HG02759 (cell line): ENCODE data around the gene TRANK1.
A peak's percentile ranks its signal among the peaks of the same experiment; 100 is the strongest.
"Not testable (repeated sequence)": the region's sequence is repeated elsewhere in the genome, so short reads cannot be mapped to it uniquely, and the experiment has no call there.

Source experiments
- ATAC-seq: cut with Tn5 transposase; IDR thresholded peaks from one replicate; pipeline ENCODE4 v1.9.1; 2021; ENCODE audit warnings: mild to moderate bottlenecking, moderate library complexity; ENCODE audit not compliant: unreplicated experiment

The TRANK1 gene

GRCh38 chr3:36894914-36895313, 49.9 kb downstream of the TRANK1 start:
- ATAC-seq = no peak

DNA sequence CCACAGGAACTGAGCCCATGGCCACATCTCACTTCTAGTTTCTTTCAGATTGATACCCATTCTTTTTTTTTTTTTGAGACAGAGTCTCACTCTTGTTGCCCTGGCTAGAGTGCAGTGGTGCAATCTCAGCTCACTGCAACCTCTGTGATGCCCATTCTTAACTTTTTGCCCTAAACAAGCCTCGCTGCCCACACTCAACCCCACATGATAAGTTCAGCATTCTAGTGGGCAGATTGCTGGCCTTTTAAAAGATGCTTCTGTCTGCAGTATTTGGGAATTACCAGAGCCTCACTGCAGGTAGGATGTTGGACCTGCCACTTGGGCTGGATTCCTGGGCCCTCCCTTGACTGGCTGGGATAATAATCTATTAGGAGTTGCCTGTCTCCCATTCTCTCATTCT, 51.0 kb downstream of the TRANK1 start:
- peak; percentile 3 for ATAC-seq

GRCh38 chr3:36893137-36893557, 51.7 kb downstream of the TRANK1 start:
- ATAC-seq = peak; percentile 44

DNA sequence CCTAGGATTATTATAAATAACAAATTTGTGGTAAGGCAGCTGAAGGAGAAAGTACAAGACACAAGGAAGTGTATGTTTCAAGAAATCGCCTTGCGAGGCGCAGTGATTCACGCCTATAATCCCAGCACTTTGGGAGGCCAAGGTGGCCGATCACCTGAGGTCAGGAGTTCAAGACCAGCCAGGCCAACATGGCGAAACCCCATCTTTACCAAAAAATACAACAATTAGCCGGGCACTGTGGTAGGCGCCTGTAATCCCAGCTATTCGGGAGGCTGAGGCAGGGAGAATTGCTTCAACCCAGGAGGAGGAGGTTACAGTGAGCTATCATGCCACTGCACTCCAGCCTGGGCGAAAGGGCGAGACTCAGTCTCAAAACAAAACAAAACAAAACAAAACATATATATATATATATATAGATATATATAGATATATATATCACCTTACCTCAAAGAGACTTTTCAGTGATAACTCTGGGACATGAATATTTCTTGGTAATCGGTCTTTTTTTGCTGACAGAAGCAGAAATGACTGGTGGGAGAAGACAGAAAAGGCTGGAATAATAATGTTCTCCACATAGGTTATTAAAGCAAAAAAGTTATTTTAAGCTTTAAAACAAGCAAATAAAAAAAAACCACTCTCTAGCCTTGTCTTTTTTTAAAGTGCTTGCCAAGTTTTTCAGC, 52.3 kb downstream of the TRANK1 start:
- no peak for ATAC-seq

DNA sequence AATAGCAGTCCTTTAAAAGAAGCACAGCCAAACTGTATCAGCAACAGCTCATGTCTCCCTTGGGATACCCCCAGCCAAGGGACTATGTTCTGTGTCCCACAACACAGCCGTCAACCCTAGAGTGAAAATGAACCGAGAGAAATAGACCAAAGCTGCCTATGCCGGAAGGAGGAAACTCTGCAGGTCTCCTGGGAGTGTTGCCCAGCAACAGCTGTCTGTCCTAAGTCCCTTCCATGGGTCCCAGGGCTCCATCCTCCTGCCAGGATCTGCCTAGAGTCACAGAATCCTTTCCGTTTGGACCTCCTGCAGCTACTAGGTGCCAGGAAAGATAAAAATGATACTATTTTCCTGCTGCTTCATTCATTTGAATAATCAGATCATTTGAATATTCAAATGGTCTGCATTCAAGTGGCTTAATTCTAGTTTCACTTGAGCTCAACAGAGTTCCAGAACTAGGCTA, 53.1 kb downstream of the TRANK1 start:
- peak; percentile 79 for ATAC-seq

DNA sequence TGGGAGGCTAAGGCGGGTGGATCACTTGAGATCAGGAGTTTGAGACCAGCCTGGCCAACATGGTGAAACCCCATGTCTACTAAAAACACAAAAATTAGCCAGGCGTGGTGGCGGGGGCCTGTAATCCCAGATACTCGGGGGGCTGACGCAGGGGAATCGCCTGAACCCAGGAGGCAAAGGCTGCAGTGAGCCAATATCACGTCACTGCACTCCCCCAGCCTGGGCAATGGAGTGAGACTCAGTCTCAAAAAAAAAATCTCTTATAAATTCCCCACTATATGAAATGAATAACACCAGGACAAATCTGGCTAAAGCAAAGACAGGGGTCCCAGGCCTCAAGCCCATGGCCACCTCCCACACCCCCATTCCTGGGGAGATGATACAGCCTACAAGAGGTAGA, 53.8 kb downstream of the TRANK1 start:
- not testable (repeated sequence) for ATAC-seq

- no peak for ATAC-seq
These were observed 54.6 kb downstream of the TRANK1 start for GRCh38 chr3:36890261-36890660.

DNA sequence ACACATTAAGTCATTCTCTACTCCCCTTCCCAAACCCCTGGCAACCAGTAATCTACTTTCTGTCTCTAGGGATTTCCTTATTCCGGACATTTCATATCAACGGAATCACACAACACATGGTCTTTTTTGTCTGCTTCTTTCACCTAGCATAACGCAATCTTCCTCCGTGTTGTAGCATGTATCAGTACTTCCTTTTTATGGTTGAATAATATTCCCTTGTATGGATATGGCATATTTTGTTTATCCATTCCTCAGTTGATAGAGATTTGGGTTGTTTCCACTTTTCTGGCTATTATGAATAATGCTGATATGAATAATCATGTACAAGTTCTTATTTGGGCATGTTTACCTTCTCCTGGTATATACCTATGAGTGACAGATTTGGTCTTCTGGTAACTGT, 63.1 kb downstream of the TRANK1 start:
- ATAC-seq = no peak

DNA sequence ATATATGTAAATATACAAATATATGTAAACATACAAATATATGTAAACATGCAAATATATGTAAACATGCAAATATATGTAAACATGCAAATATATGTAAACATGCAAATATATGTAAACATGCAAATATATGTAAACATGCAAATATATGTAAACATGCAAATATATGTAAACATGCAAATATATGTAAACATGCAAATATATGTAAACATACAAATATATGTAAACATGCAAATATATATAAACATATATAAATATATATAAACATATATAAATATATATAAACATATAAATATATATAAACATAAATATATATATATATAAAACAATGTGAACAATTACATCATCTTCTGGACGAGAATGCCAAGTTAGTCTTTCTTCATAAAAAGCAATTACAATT, 65.0 kb downstream of the TRANK1 start:
- not testable (repeated sequence) for ATAC-seq

- ATAC-seq = no peak
These were observed 66.7 kb downstream of the TRANK1 start for GRCh38 chr3:36877930-36878685.

GRCh38 chr3:36876181-36876936, 68.5 kb downstream of the TRANK1 start:
- ATAC-seq = peak; percentile 99

GRCh38 chr3:36875397-36875796, 69.5 kb downstream of the TRANK1 start:
- ATAC-seq = no peak

GRCh38 chr3:36874424-36874823, 70.4 kb downstream of the TRANK1 start:
- no peak for ATAC-seq

DNA sequence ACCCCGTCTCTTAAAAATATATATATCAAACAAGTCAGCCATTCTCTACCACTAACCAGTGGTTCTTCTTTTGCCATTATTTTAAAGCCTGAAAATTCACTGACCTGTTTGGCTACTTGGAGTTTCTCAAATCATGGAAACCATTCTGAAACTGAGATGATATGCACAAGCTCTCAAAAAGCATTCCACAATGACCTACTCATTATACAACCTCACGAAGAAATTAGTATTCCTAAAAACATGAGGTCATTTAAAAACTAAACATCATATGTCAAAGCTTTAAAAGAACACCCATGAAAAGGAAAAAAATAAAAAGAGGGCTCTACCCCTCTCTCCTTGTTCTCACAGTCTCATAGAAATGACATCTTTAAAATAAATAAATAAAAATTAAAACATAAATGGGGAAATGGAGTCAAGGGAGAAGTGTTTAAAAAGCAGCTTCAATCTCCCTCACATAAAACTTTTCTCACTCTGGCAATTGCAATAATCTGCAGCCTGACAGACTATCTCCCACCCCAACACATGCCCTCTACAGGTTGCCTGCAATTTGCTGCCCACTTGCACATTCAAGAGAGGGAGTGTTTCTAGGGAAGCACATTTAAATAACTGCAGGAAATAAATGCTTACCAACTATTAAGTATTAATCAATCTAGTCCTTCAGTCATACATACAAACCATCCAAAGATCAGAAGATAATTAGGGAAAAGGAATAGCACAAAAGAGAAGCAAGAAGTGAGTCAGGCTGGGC, 73.3 kb downstream of the TRANK1 start:
- no peak for ATAC-seq

DNA sequence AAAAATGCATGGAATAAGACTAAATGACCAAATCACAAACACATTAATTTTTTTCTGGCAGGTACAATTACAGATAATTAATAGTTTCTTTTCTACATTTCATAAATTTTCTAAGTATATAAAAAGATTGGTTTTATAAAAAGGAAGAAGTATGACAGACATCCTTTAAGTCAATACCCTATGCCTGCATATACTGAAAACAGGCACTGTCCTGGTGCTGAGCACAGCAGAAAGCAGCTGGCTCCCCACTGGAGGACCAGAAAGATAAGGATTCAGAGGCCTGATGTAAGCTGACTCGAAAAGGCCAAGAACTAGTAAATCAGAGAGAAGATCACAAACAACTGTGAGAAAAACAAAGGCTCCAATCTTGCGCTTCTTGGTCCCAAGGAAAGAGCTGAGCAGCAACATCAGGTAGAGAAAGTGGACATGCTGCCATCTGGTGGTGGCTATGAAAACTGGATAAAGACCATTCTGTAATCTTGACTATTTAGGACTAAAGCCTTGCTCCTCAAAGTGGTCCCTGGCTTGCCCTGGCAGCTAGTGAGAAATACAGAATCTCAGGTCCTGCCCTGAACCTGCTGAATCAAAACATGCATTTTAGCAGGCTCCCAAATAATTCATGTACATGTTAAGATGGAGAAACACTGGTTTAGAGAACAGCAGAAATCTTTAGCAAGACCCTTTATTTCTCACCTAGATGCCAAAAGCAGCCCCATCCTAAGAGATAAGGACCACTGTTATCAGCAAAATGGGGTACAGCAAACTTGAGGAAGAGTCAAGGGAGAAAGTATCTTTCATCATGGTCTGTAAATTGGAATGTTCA, 76.0 kb downstream of the TRANK1 start:
- peak; percentile 94 for ATAC-seq

GRCh38 chr3:36867810-36868209, 77.0 kb downstream of the TRANK1 start:
- no peak for ATAC-seq

- ATAC-seq = no peak
These were observed 78.5 kb downstream of the TRANK1 start for GRCh38 chr3:36866368-36866767.

- ATAC-seq = no peak
These were observed 80.4 kb downstream of the TRANK1 start for GRCh38 chr3:36864180-36865053.
